ENCODE results near the gene DPP4. TPM values are rescaled to one million over a fixed set of nuclear protein-coding genes. Genes with fewer than 3 reads are reported as not detected.

Gene DPP4
- total RNA-seq, 1 experiment from 2014 or later = 23.3 TPM

- CTCF ChIA-PET = no interaction called here
- Histone ChIP-seq H3K27me3 (ENCODE audit: low read length) (no peaks in the 10 kb centered on the region), H3K27ac (ENCODE audit: low read length) (peak overlapping the region; percentile 17), H3K4me1 (ENCODE audit: insufficient read depth, low read length) (peaks cover 55% of the 10 kb centered on the region), H3K36me3 (ENCODE audit: low read depth, low read length) (no peaks in the 10 kb centered on the region), H3K9me3 (ENCODE audit: low read length) (0 out of 2 replicates have a peak, but pooled peaks cover 9% of the 10 kb centered on the region), H3K79me2 (ENCODE audit: low read length) (no peaks in the 10 kb centered on the region), H3K9me2 (replicated peaks; ENCODE audit: low read length) (no peaks in the 10 kb centered on the region), H4K20me1 (ENCODE audit: low read length) (no peaks in the 10 kb centered on the region), H3F3A (ENCODE audit: low read length, unreplicated experiment) (no peaks in the 10 kb centered on the region), H3K4me3 (ENCODE audit: low read length) (no peak overlapping the region), H2AFZ (ENCODE audit: low read length) (no peak overlapping the region), H3K4me2 (ENCODE audit: low read length) (peak overlapping the region; percentile 20; the same call in 1 of the 2 replicates), H3K9ac (ENCODE audit: low read length) (no peak overlapping the region)
- no peak for TF ChIP-seq EZH2 (IDR thresholded peaks at IDR 0.05; ENCODE audit: low read length, unreplicated experiment)
- TF ChIP-seq EZH2phosphoT487 (IDR thresholded peaks at IDR 0.05; ENCODE audit: borderline replicate concordance, low read length) = no peak
- no peak for TF ChIP-seq CTCF (conservative IDR thresholded peaks at IDR 0.05; ENCODE audit: low read depth, low read length)
- ATAC-seq (no peak), DNase-seq (no peak)
- intact Hi-C loops (cut with micrococcal nuclease) = no loop called here
- POLR2A ChIA-PET (ENCODE audit: unreplicated experiment) = no interaction called here
- no TSS peak for BruUV-seq (replicated peaks)
Observed at GRCh38 chr2:162113776-162114168, 39.8 kb upstream of the DPP4 start.

- BruUV-seq (replicated peaks) = no TSS peak
Observed at GRCh38 chr2:162113088-162113775, 39.2 kb upstream of the DPP4 start.

More at GRCh38 chr2:162113088-162113775, 39.2 kb upstream of the DPP4 start:
- ChIA-PET CTCF (no interaction called here), POLR2A (ENCODE audit: unreplicated experiment) (no interaction called here)
- H3K9me3 ChIP-seq (ENCODE audit: low read length) = 0 out of 2 replicates have a peak, but pooled peaks cover 9% of the 10 kb centered on the region
- no peaks in the 10 kb centered on the region for H3K36me3 ChIP-seq (ENCODE audit: low read depth, low read length)
- H2AFZ ChIP-seq (ENCODE audit: low read length) = no peak overlapping the region
- ATAC-seq = no peak
- no peaks in the 10 kb centered on the region for H3K79me2 ChIP-seq (ENCODE audit: low read length)
- peak overlapping the region; percentile 17; the same call in 1 of the 2 replicates for H3K27ac ChIP-seq (ENCODE audit: low read length)
- no peaks in the 10 kb centered on the region for H3F3A ChIP-seq (ENCODE audit: low read length, unreplicated experiment)
- intact Hi-C loops (cut with micrococcal nuclease) = no loop called here
- H3K27me3 ChIP-seq (ENCODE audit: low read length) = no peaks in the 10 kb centered on the region
- DNase-seq = no peak
- H3K9me2 ChIP-seq (replicated peaks; ENCODE audit: low read length) = no peaks in the 10 kb centered on the region
- TF ChIP-seq EZH2phosphoT487 (IDR thresholded peaks at IDR 0.05; ENCODE audit: borderline replicate concordance, low read length) = no peak
- no peak for TF ChIP-seq CTCF (conservative IDR thresholded peaks at IDR 0.05; ENCODE audit: low read depth, low read length)
- no peak for TF ChIP-seq EZH2 (IDR thresholded peaks at IDR 0.05; ENCODE audit: low read length, unreplicated experiment)
- peaks cover 55% of the 10 kb centered on the region for H3K4me1 ChIP-seq (ENCODE audit: insufficient read depth, low read length)
- no peak overlapping the region for H3K9ac ChIP-seq (ENCODE audit: low read length)
- H3K4me3 ChIP-seq (ENCODE audit: low read length) = no peak overlapping the region
- H4K20me1 ChIP-seq (ENCODE audit: low read length) = no peaks in the 10 kb centered on the region
- H3K4me2 ChIP-seq (ENCODE audit: low read length) = peak overlapping the region; percentile 20; the same call in 1 of the 2 replicates

All from PC-3 (cell line).